Measurements from ENCODE around the gene RAP1GDS1. TPM values are rescaled to one million over a fixed set of nuclear protein-coding genes. Genes with fewer than 3 reads are reported as not detected.

The RAP1GDS1 gene
- total and polyA plus RNA-seq, 2 of the 13 experiments (the other 11 are each of a cell fraction or from before 2014, with no cell fraction given) = 19.3 to 42.5 TPM

- TF ChIP-seq BATF2 (CRISPR knock-in tag; IDR thresholded peaks at IDR 0.05) (no peak; the same call in 1 of the 2 replicates), ZFP41 (CRISPR knock-in tag; IDR thresholded peaks at IDR 0.05; ENCODE audit: borderline replicate concordance) (no peak), AGO1 (IDR thresholded peaks at IDR 0.05; ENCODE audit: low read depth, low read length, poor library complexity, severe bottlenecking) (peak; percentile 41), ZNF574 (CRISPR knock-in tag; IDR thresholded peaks at IDR 0.05) (peak; percentile 60), ZNF609 (CRISPR knock-in tag; IDR thresholded peaks at IDR 0.05; ENCODE audit: borderline replicate concordance) (no peak; the same call in 1 of the 2 replicates), REST (IDR thresholded peaks at IDR 0.05; ENCODE audit: borderline replicate concordance in 1 of 2, low read depth in 1 of 2, low read length in 2 of 2) (peak in 1 of 2 experiments; percentile 67; a peak in 2 of 4 replicates), IRF9 (CRISPR knock-in tag; IDR thresholded peaks at IDR 0.05; ENCODE audit: borderline replicate concordance) (peak; percentile 32; the same call in 1 of the 2 replicates), ETV6 (CRISPR knock-in tag; conservative IDR thresholded peaks at IDR 0.05) (no peak; the same call in 1 of the 2 replicates), EED (CRISPR knock-in tag; IDR thresholded peaks at IDR 0.05) (no peak; the same call in 1 of the 2 replicates), ZNF232 (CRISPR knock-in tag; IDR thresholded peaks at IDR 0.05; ENCODE audit: borderline replicate concordance) (peak; percentile 37; the same call in 1 of the 2 replicates), SNAPC2 (CRISPR knock-in tag; IDR thresholded peaks at IDR 0.05) (peak; percentile 77; the same call in 1 of the 2 replicates), ZNF678 (CRISPR knock-in tag; IDR thresholded peaks at IDR 0.05) (peak; percentile 14; the same call in 1 of the 2 replicates), FOSL1 (CRISPR knock-in tag; IDR thresholded peaks at IDR 0.05; ENCODE audit: borderline replicate concordance) (no peak)
These were observed at the start of gene RAP1GDS1 (continued) for GRCh38 chr4:98260579-98261404.

Measured in HepG2 (cell line).